Measurements from ENCODE around the gene RER1. TPM values are rescaled to one million over a fixed set of nuclear protein-coding genes. Genes with fewer than 3 reads are reported as not detected.

The RER1 gene
- total RNA-seq, 1 donor from 2014 or later: 163 TPM

- DNase-seq (ENCODE audit: low spot score) (no peak), ATAC-seq (peak; percentile 83)
Observed at GRCh38 chr1:2375246-2375922, 16.3 kb upstream of the RER1 start.

GRCh38 chr1:2375923-2376260 is 15.7 kb upstream of the RER1 start:
- ATAC-seq (no peak), DNase-seq (ENCODE audit: low spot score) (no peak)

GRCh38 chr1:2376261-2376741 is 15.3 kb upstream of the RER1 start:
- ATAC-seq (no peak), DNase-seq (ENCODE audit: low spot score) (no peak)

GRCh38 chr1:2376931-2377672 is 14.5 kb upstream of the RER1 start:
- ATAC-seq: no peak
- DNase-seq (ENCODE audit: low spot score): no peak

- ATAC-seq: no peak
- DNase-seq (ENCODE audit: low spot score): no peak
Observed at GRCh38 chr1:2377751-2378440, 13.7 kb upstream of the RER1 start.

- DNase-seq (ENCODE audit: low spot score): no peak
- no peak for ATAC-seq
Observed at GRCh38 chr1:2378441-2378851, 13.2 kb upstream of the RER1 start.

GRCh38 chr1:2378956-2379732 is 12.5 kb upstream of the RER1 start:
- ATAC-seq (no peak), DNase-seq (ENCODE audit: low spot score) (no peak)

- DNase-seq (ENCODE audit: low spot score) (no peak), ATAC-seq (no peak)
Observed at GRCh38 chr1:2379733-2380404, 11.8 kb upstream of the RER1 start.

GRCh38 chr1:2380816-2381591 is 10.6 kb upstream of the RER1 start:
- DNase-seq (ENCODE audit: low spot score) (no peak), ATAC-seq (peak; percentile 14)

- peak; percentile 82 for DNase-seq (ENCODE audit: low spot score)
- ATAC-seq: peak; percentile 94
Observed at GRCh38 chr1:2381741-2382620, 9.7 kb upstream of the RER1 start.

- ATAC-seq: peak; percentile 67
Observed at GRCh38 chr1:2382621-2383361, 8.8 kb upstream of the RER1 start.

GRCh38 chr1:2383576-2383975 is 8.1 kb upstream of the RER1 start:
- no peak for ATAC-seq
- no peak for DNase-seq (ENCODE audit: low spot score)

More at GRCh38 chr1:2382621-2383361, 8.8 kb upstream of the RER1 start:
- peak; percentile 64 for DNase-seq (ENCODE audit: low spot score)

- no peak for DNase-seq (ENCODE audit: low spot score)
Observed at GRCh38 chr1:2384130-2384860, 7.3 kb upstream of the RER1 start.

GRCh38 chr1:2384941-2385481 is 6.6 kb upstream of the RER1 start:
- no peak for DNase-seq (ENCODE audit: low spot score)
- no peak for ATAC-seq

More at GRCh38 chr1:2384130-2384860, 7.3 kb upstream of the RER1 start:
- no peak for ATAC-seq

GRCh38 chr1:2385606-2386280 is 5.9 kb upstream of the RER1 start:
- DNase-seq (ENCODE audit: low spot score): no peak
- ATAC-seq: no peak

Data from left lobe of liver (tissue), 2 donors.